Tibial nerve (tissue), 4 donors: ENCODE measurements around the gene RP9.

ENCODE experiments used
- EP300 ChIP-seq, 2 donors: sonication (generic); formaldehyde crosslinking; IDR thresholded peaks; one replicate each; pipeline ENCODE4 v1.6.1; 2017; ENCODE audit warnings: antibody characterized with exemption in 2 of 2, mild to moderate bottlenecking in 1 of 2
- POLR2A ChIP-seq, 2 donors: fragments of 450-650 bp; IDR thresholded peaks; one replicate each; pipeline ENCODE4 v1.6.1; 2017; ENCODE audit warnings: antibody characterized with exemption in 2 of 2, mild to moderate bottlenecking in 2 of 2, moderate library complexity in 2 of 2
- TF ChIP-seq, protein P1 (sequence below), 5 experiments: fragments of 200-600 bp in 3 of 5; fragments of 450-650 bp in 2 of 5; sonication (generic) in 3 of 5; IDR thresholded peaks; one replicate each; pipeline ENCODE4 v1.5.1; 2016 to 2019; ENCODE audit warnings: antibody characterized with exemption in 5 of 5, mild to moderate bottlenecking in 3 of 5, moderate library complexity in 2 of 5

DNA sequence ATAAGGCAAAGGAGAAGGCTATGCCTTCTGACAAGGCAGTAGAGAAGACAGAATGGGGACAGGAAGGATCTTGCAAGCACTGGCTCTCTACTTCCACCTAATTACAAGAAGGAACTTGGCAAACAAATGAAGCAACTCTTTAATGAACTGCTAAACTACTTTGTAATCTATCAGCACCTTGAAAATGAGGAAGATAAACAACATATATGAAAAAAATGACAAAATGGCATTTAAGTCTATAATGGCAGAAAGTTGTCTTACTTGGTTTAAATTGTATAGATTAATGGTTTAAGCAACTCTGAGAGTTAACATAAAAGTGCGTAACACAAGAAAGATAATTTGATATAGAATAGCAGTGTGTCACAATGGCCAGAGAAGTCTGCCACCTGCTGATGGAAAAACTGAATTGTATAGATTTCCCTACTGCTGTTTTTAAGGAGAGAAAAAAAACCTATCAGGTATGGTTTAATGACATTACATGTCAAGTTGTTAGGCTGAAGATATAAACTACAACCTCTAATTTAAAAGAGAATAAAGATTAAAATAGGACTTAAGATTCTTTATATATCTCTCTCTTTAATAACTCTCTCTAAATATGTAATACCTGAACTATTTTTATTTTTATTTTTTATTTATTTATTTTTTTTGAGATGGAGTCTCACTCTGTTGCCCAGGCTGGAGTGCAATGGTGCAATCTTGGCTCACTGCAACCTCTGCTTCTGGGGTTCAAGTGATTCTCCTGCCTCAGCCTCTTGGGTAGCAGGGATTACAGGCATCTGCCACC, 58.5 kb downstream of the RP9 start:
- TF ChIP-seq, protein P1, sequence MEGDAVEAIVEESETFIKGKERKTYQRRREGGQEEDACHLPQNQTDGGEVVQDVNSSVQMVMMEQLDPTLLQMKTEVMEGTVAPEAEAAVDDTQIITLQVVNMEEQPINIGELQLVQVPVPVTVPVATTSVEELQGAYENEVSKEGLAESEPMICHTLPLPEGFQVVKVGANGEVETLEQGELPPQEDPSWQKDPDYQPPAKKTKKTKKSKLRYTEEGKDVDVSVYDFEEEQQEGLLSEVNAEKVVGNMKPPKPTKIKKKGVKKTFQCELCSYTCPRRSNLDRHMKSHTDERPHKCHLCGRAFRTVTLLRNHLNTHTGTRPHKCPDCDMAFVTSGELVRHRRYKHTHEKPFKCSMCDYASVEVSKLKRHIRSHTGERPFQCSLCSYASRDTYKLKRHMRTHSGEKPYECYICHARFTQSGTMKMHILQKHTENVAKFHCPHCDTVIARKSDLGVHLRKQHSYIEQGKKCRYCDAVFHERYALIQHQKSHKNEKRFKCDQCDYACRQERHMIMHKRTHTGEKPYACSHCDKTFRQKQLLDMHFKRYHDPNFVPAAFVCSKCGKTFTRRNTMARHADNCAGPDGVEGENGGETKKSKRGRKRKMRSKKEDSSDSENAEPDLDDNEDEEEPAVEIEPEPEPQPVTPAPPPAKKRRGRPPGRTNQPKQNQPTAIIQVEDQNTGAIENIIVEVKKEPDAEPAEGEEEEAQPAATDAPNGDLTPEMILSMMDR (IDR thresholded peaks at IDR 0.05), result peak; percentile 45 to 69 (median 51)
- TF ChIP-seq POLR2A (IDR thresholded peaks at IDR 0.05) (no peak), EP300 (IDR thresholded peaks at IDR 0.05) (no peak)
